Airway epithelial cell (primary cell): ENCODE data around the gene FGF7. TPM values are rescaled to one million over a fixed set of nuclear protein-coding genes. Genes with fewer than 3 reads are reported as not detected.

Experiments used
- total RNA-seq: library from RNA; depleted of rRNA; stranded (reverse); fragments of >200 nt; gene quantifications from 2 replicates; pipeline ENCODE4 v1.2.3, GENCODE V29; 2015

Gene FGF7, protein sequence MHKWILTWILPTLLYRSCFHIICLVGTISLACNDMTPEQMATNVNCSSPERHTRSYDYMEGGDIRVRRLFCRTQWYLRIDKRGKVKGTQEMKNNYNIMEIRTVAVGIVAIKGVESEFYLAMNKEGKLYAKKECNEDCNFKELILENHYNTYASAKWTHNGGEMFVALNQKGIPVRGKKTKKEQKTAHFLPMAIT
- total RNA-seq = 0.14 TPM in 2 replicates

DNA sequence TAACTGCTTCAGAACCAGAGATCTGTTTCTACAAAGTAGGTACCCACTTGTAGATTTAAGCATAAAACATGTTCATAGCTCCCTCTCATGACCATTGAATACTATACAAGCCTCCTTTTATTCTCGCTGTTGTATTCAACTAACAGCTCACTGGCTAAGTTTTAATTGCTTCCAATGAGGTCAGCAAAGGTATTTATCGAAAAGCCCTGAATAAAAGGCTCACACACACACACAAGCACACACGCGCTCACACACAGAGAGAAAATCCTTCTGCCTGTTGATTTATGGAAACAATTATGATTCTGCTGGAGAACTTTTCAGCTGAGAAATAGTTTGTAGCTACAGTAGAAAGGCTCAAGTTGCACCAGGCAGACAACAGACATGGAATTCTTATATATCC is at the start of gene FGF7:
TSS of gene FGF7 (plus strand) at position 222 of the 400 bp plus-strand sequence. CDS start 1,056 bp downstream, outside the sequence.

Other genes starting within 250 kb of the FGF7 start
- gene FAM227B, start 197.6 kb downstream of the FGF7 start, total RNA-seq = 1.6 and 2.8 TPM in 2 replicates
- gene DTWD1, start 197.8 kb downstream of the FGF7 start, total RNA-seq = 10.2 and 15.8 TPM in 2 replicates